GM18505 (cell line): Measurements from ENCODE around the gene TPD52L2.

Experiments
- ATAC-seq: cut with Tn5 transposase; IDR thresholded peaks from one replicate; pipeline ENCODE4 v1.9.1; 2021; ENCODE audit not compliant: unreplicated experiment
- POLR2A ChIP-seq: IDR thresholded peaks from 4 replicates; pipeline ENCODE4 v1.6.1; 2011; ENCODE audit warnings: borderline replicate concordance; ENCODE audit not compliant: insufficient read depth, insufficient read length; ENCODE audit errors: extremely low read depth

TPD52L2 gene

GRCh38 chr20:63934271-63935068 is 69.4 kb downstream of the TPD52L2 start:
- TF ChIP-seq POLR2A: no peak
- ATAC-seq: no peak

GRCh38 chr20:63935447-63935846 is 70.4 kb downstream of the TPD52L2 start:
- no peak for ATAC-seq
- no peak for TF ChIP-seq POLR2A

GRCh38 chr20:63937596-63937995 is 72.5 kb downstream of the TPD52L2 start:
- ATAC-seq: no peak
- no peak for TF ChIP-seq POLR2A

- ATAC-seq: no peak
- no peak for TF ChIP-seq POLR2A
Measured at GRCh38 chr20:63939061-63939935, 74.2 kb downstream of the TPD52L2 start.

GRCh38 chr20:63940071-63940471 is 75.0 kb downstream of the TPD52L2 start:
- ATAC-seq: no peak
- no peak for TF ChIP-seq POLR2A

- no peak for ATAC-seq
- TF ChIP-seq POLR2A: no peak
Measured at GRCh38 chr20:63940472-63941266, 75.6 kb downstream of the TPD52L2 start.
